Mesendoderm (in vitro differentiated cells): ENCODE measurements around the gene NKD1.

Source experiments
- DNase-seq: peaks from one replicate; pipeline ENCODE4 v3.0.0; 2013
- H2AK5ac ChIP-seq: 2 replicates; pipeline ENCODE4 v1.6.1; 2013; ENCODE audit warnings: low read length, inconsistent platforms
- H2BK120ac ChIP-seq: 2 replicates; pipeline ENCODE4 v1.6.1; 2013; ENCODE audit warnings: low read depth, mild to moderate bottlenecking, low read length, moderate library complexity, mixed read lengths
- H2BK15ac ChIP-seq: replicated peaks from 2 replicates; pipeline ENCODE4 v1.6.1; 2013; ENCODE audit warnings: low read depth, mild to moderate bottlenecking, moderate library complexity
- H2BK5ac ChIP-seq: 2 replicates; pipeline ENCODE4 v1.6.1; 2013; ENCODE audit warnings: low read length, inconsistent platforms
- H3K18ac ChIP-seq: 2 replicates; pipeline ENCODE4 v1.6.1; 2013; ENCODE audit warnings: mild to moderate bottlenecking, low read length, mixed read lengths
- H3K23ac ChIP-seq: one replicate; pipeline ENCODE4 v1.6.1; 2013; ENCODE audit warnings: low read length
- H3K27ac ChIP-seq: 2 replicates; pipeline ENCODE4 v1.5.1; 2013; ENCODE audit warnings: low read depth, mild to moderate bottlenecking, inconsistent platforms, low read length, moderate library complexity
- H3K27me3 ChIP-seq: 2 replicates; pipeline ENCODE4 v1.6.1; 2013; ENCODE audit warnings: low read length, control low read depth, mild to moderate bottlenecking, inconsistent platforms; ENCODE audit not compliant: insufficient read depth, poor library complexity
- H3K36me3 ChIP-seq: 2 replicates; pipeline ENCODE4 v1.6.1; 2013; ENCODE audit warnings: low read length, inconsistent platforms; ENCODE audit not compliant: control insufficient read depth, insufficient read depth
- H3K4ac ChIP-seq: one replicate; pipeline ENCODE4 v1.6.1; 2013; ENCODE audit warnings: low read depth, mild to moderate bottlenecking, low read length, moderate library complexity
- H3K4me1 ChIP-seq: 2 replicates; pipeline ENCODE4 v1.6.1; 2013; ENCODE audit warnings: low read depth, low read length, inconsistent platforms; ENCODE audit not compliant: control insufficient read depth
- H3K4me2 ChIP-seq: 2 replicates; pipeline ENCODE4 v1.6.1; 2013; ENCODE audit warnings: low read length
- H3K4me3 ChIP-seq: 2 replicates; pipeline ENCODE4 v1.5.1; 2013; ENCODE audit warnings: mild to moderate bottlenecking, low read length
- H3K56ac ChIP-seq: one replicate; pipeline ENCODE4 v1.6.1; 2013; ENCODE audit warnings: low read length
- H3K79me1 ChIP-seq: 2 replicates; pipeline ENCODE4 v1.6.1; 2013; ENCODE audit warnings: low read length, inconsistent platforms
- H3K79me2 ChIP-seq: 2 replicates; pipeline ENCODE4 v1.6.1; 2013; ENCODE audit warnings: mild to moderate bottlenecking, low read length; ENCODE audit not compliant: control insufficient read depth, insufficient read depth
- H3K9ac ChIP-seq: 2 replicates; pipeline ENCODE4 v1.6.1; 2013; ENCODE audit warnings: low read length, inconsistent platforms
- H4K5ac ChIP-seq: one replicate; pipeline ENCODE4 v1.6.1; 2013; ENCODE audit warnings: low read length
- H4K8ac ChIP-seq: one replicate; pipeline ENCODE4 v1.6.1; 2013; ENCODE audit warnings: low read depth, mild to moderate bottlenecking, control low read depth, low read length, moderate library complexity
- WGBS: extraction: QIAGEN DNeasy Blood & Tissue Kit; methylation state at CpG from one replicate; pipeline ENCODE4 v1.1.7; 2013; ENCODE audit warnings: low lambda C conversion rate, missing lambda C conversion rate; ENCODE audit not compliant: insufficient coverage; ENCODE audit errors: extremely low coverage; 5-methylcytosine and 5-hydroxymethylcytosine counted together

NKD1 gene

GRCh38 chr16:50685462-50686063, 137.4 kb downstream of the NKD1 start:
- Histone ChIP-seq H3K56ac (no peak overlapping the region), H3K23ac (no peak overlapping the region), H4K5ac (no peak overlapping the region), H3K36me3 (no peaks in the 10 kb centered on the region), H3K27ac (no peak overlapping the region), H3K4ac (no peak overlapping the region), H2BK5ac (no peak overlapping the region), H3K27me3 (no peaks in the 10 kb centered on the region), H2BK15ac (no peak overlapping the region), H3K79me1 (no peaks in the 10 kb centered on the region), H3K4me3 (no peak overlapping the region), H2AK5ac (no peak overlapping the region), H3K9ac (no peak overlapping the region), H4K8ac (no peak overlapping the region), H3K18ac (no peak overlapping the region), H2BK120ac (no peak overlapping the region), H3K4me1 (no peaks in the 10 kb centered on the region), H3K79me2 (no peaks in the 10 kb centered on the region), H3K4me2 (no peak overlapping the region)
- WGBS = no CpG with 5 or more reads among the region's 8 CpGs
- DNase-seq = no peak

- Histone ChIP-seq H3K56ac (no peak overlapping the region), H2BK5ac (no peak overlapping the region), H3K18ac (no peak overlapping the region), H2BK120ac (no peak overlapping the region), H4K5ac (no peak overlapping the region), H2AK5ac (no peak overlapping the region), H3K36me3 (no peaks in the 10 kb centered on the region), H3K27ac (no peak overlapping the region), H3K4me1 (no peaks in the 10 kb centered on the region), H3K4ac (no peak overlapping the region), H3K23ac (no peak overlapping the region), H3K9ac (no peak overlapping the region), H3K4me3 (no peak overlapping the region), H3K79me2 (no peaks in the 10 kb centered on the region), H3K4me2 (no peak overlapping the region), H2BK15ac (no peak overlapping the region), H3K27me3 (no peaks in the 10 kb centered on the region), H3K79me1 (no peaks in the 10 kb centered on the region), H4K8ac (no peak overlapping the region)
- WGBS = no CpG with 5 or more reads among the region's 12 CpGs
- DNase-seq = no peak
Observed at GRCh38 chr16:50688083-50688482, 139.9 kb downstream of the NKD1 start.

DNA sequence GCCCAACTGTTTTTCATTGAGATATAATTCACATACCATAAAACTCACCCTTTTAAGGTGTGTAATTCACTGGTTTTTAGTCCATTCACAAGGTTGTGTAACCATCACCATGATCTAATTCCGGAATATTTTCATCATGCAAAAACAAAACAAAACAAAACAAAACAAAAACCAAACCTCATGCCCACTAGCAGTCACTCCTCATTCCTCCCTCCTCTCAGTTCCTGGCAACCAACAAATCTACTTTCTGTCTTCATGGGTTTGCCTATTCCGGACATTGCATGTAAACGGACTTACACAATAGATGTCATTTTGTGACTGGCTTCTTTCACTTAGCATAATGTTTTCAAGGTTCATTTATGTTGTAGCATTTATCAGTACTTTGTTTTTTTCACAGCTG, 140.7 kb downstream of the NKD1 start:
- Histone ChIP-seq H3K56ac (no peak overlapping the region), H3K9ac (no peak overlapping the region)

GRCh38 chr16:50690177-50690576, 142.0 kb downstream of the NKD1 start:
- H3K4me3 ChIP-seq = no peak overlapping the region
- no peak overlapping the region for H4K8ac ChIP-seq
- no peak overlapping the region for H2BK15ac ChIP-seq
- no peaks in the 10 kb centered on the region for H3K36me3 ChIP-seq
- H2AK5ac ChIP-seq = no peak overlapping the region
- no peak for DNase-seq
- H2BK120ac ChIP-seq = no peak overlapping the region
- no peak overlapping the region for H4K5ac ChIP-seq
- no peak overlapping the region for H3K4ac ChIP-seq
- H3K4me2 ChIP-seq = no peak overlapping the region
- WGBS = no CpG with 5 or more reads among the region's 2 CpGs
- H3K27me3 ChIP-seq = no peaks in the 10 kb centered on the region
- no peak overlapping the region for H3K27ac ChIP-seq
- no peak overlapping the region for H3K56ac ChIP-seq
- H3K9ac ChIP-seq = no peak overlapping the region
- no peak overlapping the region for H2BK5ac ChIP-seq
- H3K23ac ChIP-seq = no peak overlapping the region
- no peaks in the 10 kb centered on the region for H3K79me1 ChIP-seq
- H3K18ac ChIP-seq = no peak overlapping the region
- no peaks in the 10 kb centered on the region for H3K4me1 ChIP-seq
- no peaks in the 10 kb centered on the region for H3K79me2 ChIP-seq

More for the DNA sequence above, 140.7 kb downstream of the NKD1 start:
- Histone ChIP-seq H4K8ac (no peak overlapping the region), H3K4me2 (no peak overlapping the region), H4K5ac (no peak overlapping the region), H3K4me3 (no peak overlapping the region), H3K18ac (no peak overlapping the region), H2BK5ac (no peak overlapping the region), H3K79me2 (no peaks in the 10 kb centered on the region), H3K4me1 (no peaks in the 10 kb centered on the region), H2BK15ac (no peak overlapping the region), H3K27me3 (no peaks in the 10 kb centered on the region), H2BK120ac (no peak overlapping the region), H3K27ac (no peak overlapping the region), H2AK5ac (no peak overlapping the region), H3K23ac (no peak overlapping the region), H3K79me1 (no peaks in the 10 kb centered on the region), H3K4ac (no peak overlapping the region), H3K36me3 (no peaks in the 10 kb centered on the region)
- DNase-seq = no peak
- WGBS = no CpG with 5 or more reads among the region's 3 CpGs

- Histone ChIP-seq H3K4me1 (no peaks in the 10 kb centered on the region), H3K4ac (no peak overlapping the region), H2BK120ac (no peak overlapping the region), H3K23ac (peak overlapping the region; percentile 30), H2BK15ac (no peak overlapping the region), H2AK5ac (no peak overlapping the region), H3K9ac (no peak overlapping the region), H3K56ac (peak overlapping the region; percentile 3), H3K4me3 (no peak overlapping the region), H3K79me2 (no peaks in the 10 kb centered on the region), H3K18ac (no peak overlapping the region), H3K27ac (no peak overlapping the region), H4K5ac (no peak overlapping the region), H4K8ac (no peak overlapping the region), H3K79me1 (no peaks in the 10 kb centered on the region), H3K27me3 (no peaks in the 10 kb centered on the region), H3K4me2 (no peak overlapping the region), H3K36me3 (no peaks in the 10 kb centered on the region), H2BK5ac (no peak overlapping the region)
- WGBS = 98% methylated on average over 4 of the region's 4 CpGs
- DNase-seq = no peak
Observed at GRCh38 chr16:50692644-50692998, 144.4 kb downstream of the NKD1 start.
